ENCODE data around the gene TRAF3. TPM values are rescaled to one million over a fixed set of nuclear protein-coding genes. Genes with fewer than 3 reads are reported as not detected.

The TRAF3 gene
- total RNA-seq, 4 donors from 2014 or later = 12.6 to 44.9 (median 28.1) TPM

- TF ChIP-seq CTCF (IDR thresholded peaks at IDR 0.05) = no peak
- no peak for ATAC-seq (ENCODE audit: low FRiP score)
- DNase-seq (ENCODE audit: low spot score) = no peak
Measured at GRCh38 chr14:102771144-102771543, 6.1 kb upstream of the TRAF3 start.

DNA sequence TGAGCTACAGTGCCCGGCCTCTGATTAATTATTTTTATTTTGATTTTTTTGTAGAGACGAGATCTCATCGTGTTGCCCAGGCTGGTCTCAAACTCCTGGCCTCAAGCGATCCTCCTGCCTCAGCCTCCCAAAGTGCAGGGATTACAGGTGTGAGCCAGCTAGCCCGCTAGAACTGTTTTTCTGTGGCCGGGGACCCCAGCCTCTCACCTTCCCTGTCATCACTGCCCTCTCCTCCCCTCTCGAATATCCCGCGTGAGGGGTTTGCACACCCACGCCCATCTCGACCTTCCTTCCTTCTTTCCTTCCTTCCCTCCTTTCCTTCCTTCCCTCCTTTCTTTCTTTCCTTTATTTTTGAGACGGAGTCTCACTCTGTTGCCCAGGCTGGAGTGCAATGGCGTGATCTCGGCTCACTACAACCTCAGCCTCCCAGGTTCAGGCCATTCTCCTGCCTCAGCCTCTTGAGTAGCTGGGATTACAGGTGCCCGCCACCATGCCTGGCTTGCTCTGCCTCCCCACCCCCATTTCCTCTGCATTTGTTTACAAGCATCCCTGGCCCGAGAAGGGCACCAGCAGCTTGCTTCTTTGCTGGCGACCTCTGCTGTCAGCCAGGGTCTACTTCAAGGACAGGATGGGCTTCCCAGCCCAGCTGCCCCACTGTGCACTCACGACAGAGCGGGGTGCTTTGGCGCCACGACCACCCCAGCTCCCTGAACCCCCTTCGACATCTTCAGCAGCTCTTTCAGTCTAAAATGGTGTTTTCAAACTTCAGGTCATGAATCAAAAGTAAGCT is 4.3 kb upstream of the TRAF3 start:
- no peak for ATAC-seq (ENCODE audit: low FRiP score)
- TF ChIP-seq CTCF (IDR thresholded peaks at IDR 0.05) = no peak
- no peak for DNase-seq (ENCODE audit: low spot score)

GRCh38 chr14:102774391-102775153 is 2.7 kb upstream of the TRAF3 start:
- no peak for DNase-seq (ENCODE audit: low spot score)
- no peak for TF ChIP-seq CTCF (IDR thresholded peaks at IDR 0.05)
- ATAC-seq (ENCODE audit: low FRiP score) = peak; percentile 30

DNA sequence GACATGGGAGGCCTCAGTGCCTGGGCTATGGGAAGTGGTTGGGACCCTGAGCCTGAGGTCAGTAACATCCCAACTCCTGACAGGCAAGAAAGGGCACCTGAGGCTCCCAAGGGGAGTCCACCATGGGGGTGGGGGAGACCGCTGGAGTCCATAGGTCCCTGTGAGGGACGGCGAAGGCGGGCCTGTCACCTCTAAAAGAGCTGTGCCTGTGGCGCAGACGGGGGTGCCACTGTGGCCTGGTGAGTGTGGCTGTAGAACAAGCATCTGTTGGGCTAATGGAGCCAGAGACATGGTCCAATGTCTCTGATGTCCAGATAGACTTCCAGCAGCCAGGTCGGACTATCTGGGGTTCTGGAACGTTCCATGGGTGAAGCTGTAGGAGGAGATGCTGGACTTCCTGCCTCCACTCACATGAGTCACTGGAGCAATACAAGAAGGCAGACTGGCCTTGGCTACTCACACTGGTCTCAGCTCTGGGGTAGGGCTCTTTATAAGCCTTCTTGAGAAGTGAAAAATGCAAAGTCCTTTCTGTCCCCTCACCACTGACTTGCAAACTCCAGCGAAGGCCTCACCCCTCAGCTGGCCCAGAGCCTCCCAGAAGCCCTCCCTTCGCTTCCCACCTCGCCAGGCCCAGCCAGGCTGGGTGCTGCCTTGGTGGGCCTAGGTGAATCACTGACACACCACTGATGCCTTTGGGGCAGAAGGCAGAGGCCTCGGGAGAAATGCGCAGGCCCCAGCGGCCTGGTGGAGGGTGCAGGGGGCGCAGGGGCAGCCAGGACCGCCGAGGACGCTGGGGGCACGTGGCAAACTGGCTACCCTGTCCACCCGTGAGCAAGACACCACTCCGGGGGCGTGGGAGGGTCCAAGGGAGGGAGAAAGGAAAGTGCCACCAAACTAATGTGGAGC is 1.1 kb upstream of the TRAF3 start:
- no peak for DNase-seq (ENCODE audit: low spot score)
- peak; percentile 37 for ATAC-seq (ENCODE audit: low FRiP score)
- no peak for TF ChIP-seq CTCF (IDR thresholded peaks at IDR 0.05)

DNA sequence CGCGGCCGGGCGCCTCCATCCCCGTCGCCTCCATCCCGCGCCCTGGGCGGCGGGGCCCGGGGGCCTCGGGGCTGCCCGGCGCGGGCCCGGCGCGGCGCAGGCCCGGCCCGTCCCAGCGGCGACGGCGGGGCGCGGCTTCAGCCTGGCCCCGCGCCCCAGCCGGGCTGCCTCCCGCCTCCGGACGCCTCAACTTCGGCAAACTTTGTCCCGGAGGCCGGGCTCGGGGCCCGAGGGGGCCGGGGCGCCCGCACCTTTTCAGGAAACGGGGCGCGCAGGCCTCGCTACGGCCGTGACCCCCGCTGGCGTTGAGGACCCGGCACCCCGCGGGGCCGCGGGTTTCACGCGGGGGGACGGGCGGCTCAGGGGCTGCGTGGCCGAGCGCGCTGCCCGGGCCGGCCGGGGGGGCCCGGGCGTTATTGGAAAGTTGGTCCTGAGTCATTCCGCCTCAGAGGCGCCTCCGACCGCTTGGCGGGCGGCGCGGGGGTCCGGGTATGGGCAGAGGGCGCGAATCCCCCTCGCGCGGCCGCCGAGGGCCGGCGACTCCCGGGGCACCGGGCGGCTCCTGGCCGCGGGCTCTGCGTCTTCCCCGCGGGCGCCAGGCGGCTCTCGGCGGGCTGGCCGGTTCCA is 575 bp downstream of the TRAF3 start:
- TF ChIP-seq CTCF (IDR thresholded peaks at IDR 0.05) = no peak

DNA sequence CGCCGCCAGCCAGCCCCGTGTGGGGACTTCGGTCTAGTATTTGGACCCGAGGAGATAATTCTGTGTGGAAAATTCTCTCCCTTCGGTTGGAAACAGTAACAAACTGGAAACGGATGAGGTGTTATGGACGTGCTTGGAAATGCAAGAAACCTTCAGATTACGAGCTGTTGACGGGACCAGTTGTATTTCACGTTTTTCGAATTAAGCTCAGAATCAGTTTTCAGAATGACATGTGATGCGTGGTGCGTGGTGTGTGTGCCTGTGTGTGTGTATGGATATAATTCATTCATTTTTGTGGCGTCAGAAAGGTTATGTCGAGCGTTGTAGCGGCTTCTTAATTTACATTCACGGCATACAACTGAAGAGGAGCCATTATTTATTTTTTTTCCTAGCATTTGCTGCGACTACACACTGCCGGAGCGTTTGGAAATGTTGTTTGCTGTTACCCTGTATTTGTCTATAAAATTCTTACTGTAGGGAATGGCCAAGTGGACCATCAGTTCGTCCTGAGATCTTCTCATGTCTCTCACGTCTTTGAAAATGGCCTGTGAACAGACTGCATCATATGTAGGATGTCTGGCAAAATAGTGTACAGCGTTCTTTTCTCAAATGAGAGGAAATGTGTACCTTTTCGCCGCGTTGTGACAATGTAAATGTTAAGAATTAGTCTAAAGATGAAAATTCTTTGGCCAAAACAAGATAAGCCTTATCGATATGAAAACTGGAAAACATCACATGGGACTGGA is 1.3 kb downstream of the TRAF3 start:
- no peak for ATAC-seq (ENCODE audit: low FRiP score)
- no peak for TF ChIP-seq CTCF (IDR thresholded peaks at IDR 0.05)
- no peak for DNase-seq (ENCODE audit: low spot score)

More for the DNA sequence above, 575 bp downstream of the TRAF3 start:
- ATAC-seq (ENCODE audit: low FRiP score) = peak; percentile 50
- no peak for DNase-seq (ENCODE audit: low spot score)
